ENCODE results near the gene LAPTM5. TPM values are rescaled to one million over a fixed set of nuclear protein-coding genes. Genes with fewer than 3 reads are reported as not detected.

The LAPTM5 gene
- total RNA-seq, 1 donor from 2014 or later, result not detected

DNA sequence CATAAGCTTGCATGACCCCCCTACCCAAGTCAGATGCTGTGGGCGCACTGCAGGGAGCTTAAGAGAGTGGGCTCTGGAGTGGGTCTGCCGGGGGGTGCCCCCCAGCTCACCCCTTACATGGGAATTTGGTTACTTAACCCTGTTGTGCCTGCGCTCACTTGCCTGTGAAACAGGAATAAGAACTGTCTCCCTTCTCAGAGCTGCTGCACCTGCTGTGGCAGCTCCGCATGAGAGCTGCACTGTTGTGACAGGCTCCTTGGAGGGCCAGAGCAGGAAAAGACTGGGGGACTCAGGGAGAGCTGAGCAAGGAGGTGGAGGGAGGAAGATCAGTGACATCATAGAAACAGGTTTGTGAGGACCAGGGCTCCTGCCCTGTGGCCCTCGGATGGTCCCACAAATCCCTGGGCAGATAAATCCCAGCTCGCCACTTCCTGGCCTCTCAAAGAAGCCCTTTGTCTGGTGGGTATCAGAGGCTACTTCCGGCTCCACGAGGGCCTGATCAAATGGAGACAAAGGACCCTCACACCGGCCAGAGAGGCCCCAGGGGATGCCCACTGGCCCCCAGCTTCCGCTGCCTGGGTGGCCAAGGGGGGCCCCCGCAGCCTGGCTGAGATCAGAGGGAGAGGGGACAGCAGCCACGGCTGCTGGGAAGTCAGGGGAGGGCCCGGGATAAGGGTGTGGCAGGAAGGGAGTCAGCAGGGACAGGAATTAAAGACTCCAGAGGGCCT lies 28.9 kb upstream of the LAPTM5 start:
- H3K4me2 ChIP-seq, result peak overlapping the region; percentile 63
- H3K79me2 ChIP-seq (ENCODE audit: low read depth), result no peaks in the 10 kb centered on the region
- peaks cover 17% of the 10 kb centered on the region for H3K27me3 Mint-ChIP-seq (ENCODE audit: insufficient read depth, low read depth)
- H2AFZ ChIP-seq (replicated peaks), result peak overlapping the region; percentile 94
- H3F3A ChIP-seq (ENCODE audit: low read depth), result peaks cover 17% of the 10 kb centered on the region
- no peaks in the 10 kb centered on the region for H3K9me3 ChIP-seq (ENCODE audit: low read depth)
- H3K4me3 Mint-ChIP-seq, result no peak overlapping the region
- H3K27me3 ChIP-seq, result no peaks in the 10 kb centered on the region
- no peak overlapping the region for H3K4me3 ChIP-seq
- H4K20me1 ChIP-seq (ENCODE audit: low read depth), result no peaks in the 10 kb centered on the region
- no peak overlapping the region for H3K9ac ChIP-seq
- DNase-seq (ENCODE audit: low spot score), result peak; percentile 59
- H3K27ac Mint-ChIP-seq, result peak overlapping the region; percentile 95
- no peaks in the 10 kb centered on the region for H3K36me3 Mint-ChIP-seq
- TF ChIP-seq EZH2 (IDR thresholded peaks at IDR 0.05) (no peak), EZH2phosphoT487 (IDR thresholded peaks at IDR 0.05) (no peak), CTCF (IDR thresholded peaks at IDR 0.05) (no peak)
- H3K27ac ChIP-seq, result no peak overlapping the region
- H3K9me3 Mint-ChIP-seq, result no peaks in the 10 kb centered on the region
- H3K4me1 Mint-ChIP-seq, result peaks cover 57% of the 10 kb centered on the region
- H3K36me3 ChIP-seq, result no peaks in the 10 kb centered on the region
- H3K4me1 ChIP-seq, result peaks cover 9% of the 10 kb centered on the region

DNA sequence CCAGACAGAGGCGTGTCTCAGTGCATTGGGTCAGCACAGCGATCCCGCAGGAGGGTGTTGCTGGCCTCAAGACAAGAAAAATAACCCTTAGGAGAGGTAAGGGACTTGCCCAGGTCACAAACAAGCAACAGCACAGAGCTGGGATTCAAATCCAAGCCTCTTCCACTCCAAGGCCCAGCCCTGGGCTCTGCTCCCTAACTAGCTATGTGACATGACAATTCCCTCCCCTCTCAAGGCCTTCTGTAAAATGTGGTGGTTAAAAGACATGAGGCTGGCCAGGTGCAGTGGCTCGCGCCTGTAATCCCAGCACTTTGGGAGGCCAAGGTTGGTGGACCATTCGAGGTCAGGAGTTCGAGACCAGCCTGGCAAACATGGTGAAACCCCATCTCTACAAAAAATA lies 28.1 kb upstream of the LAPTM5 start:
- H4K20me1 ChIP-seq (ENCODE audit: low read depth), result no peaks in the 10 kb centered on the region
- H3K9me3 ChIP-seq (ENCODE audit: low read depth), result no peaks in the 10 kb centered on the region
- H3K27ac Mint-ChIP-seq, result no peak overlapping the region
- no peak overlapping the region for H2AFZ ChIP-seq (replicated peaks)
- H3K36me3 Mint-ChIP-seq, result no peaks in the 10 kb centered on the region
- peaks cover 9% of the 10 kb centered on the region for H3K4me1 ChIP-seq
- H3K27me3 ChIP-seq, result no peaks in the 10 kb centered on the region
- H3K27ac ChIP-seq, result no peak overlapping the region
- peaks cover 54% of the 10 kb centered on the region for H3K4me1 Mint-ChIP-seq
- TF ChIP-seq EZH2phosphoT487 (IDR thresholded peaks at IDR 0.05), result no peak
- no peak for TF ChIP-seq EZH2 (IDR thresholded peaks at IDR 0.05)
- TF ChIP-seq CTCF (IDR thresholded peaks at IDR 0.05), result no peak
- peaks cover 17% of the 10 kb centered on the region for H3F3A ChIP-seq (ENCODE audit: low read depth)
- no peak overlapping the region for H3K4me3 ChIP-seq
- no peak overlapping the region for H3K4me2 ChIP-seq
- peaks cover 15% of the 10 kb centered on the region for H3K27me3 Mint-ChIP-seq (ENCODE audit: insufficient read depth, low read depth)
- H3K79me2 ChIP-seq (ENCODE audit: low read depth), result no peaks in the 10 kb centered on the region
- H3K4me3 Mint-ChIP-seq, result no peak overlapping the region
- no peak overlapping the region for H3K9ac ChIP-seq
- no peaks in the 10 kb centered on the region for H3K36me3 ChIP-seq
- no peak for DNase-seq (ENCODE audit: low spot score)
- H3K9me3 Mint-ChIP-seq, result no peaks in the 10 kb centered on the region

- Mint-ChIP-seq H3K9me3 (no peaks in the 10 kb centered on the region), H3K4me1 (peaks cover 53% of the 10 kb centered on the region), H3K4me3 (no peak overlapping the region), H3K27ac (peak overlapping the region; percentile 63), H3K27me3 (ENCODE audit: insufficient read depth, low read depth) (peaks cover 16% of the 10 kb centered on the region), H3K36me3 (no peaks in the 10 kb centered on the region)
- Histone ChIP-seq H3K27me3 (no peaks in the 10 kb centered on the region), H3K79me2 (ENCODE audit: low read depth) (no peaks in the 10 kb centered on the region), H2AFZ (replicated peaks) (no peak overlapping the region), H3K4me2 (no peak overlapping the region), H3K36me3 (no peaks in the 10 kb centered on the region), H3K27ac (no peak overlapping the region), H3K9me3 (ENCODE audit: low read depth) (no peaks in the 10 kb centered on the region), H4K20me1 (ENCODE audit: low read depth) (no peaks in the 10 kb centered on the region), H3F3A (ENCODE audit: low read depth) (peaks cover 17% of the 10 kb centered on the region), H3K4me1 (peaks cover 9% of the 10 kb centered on the region), H3K4me3 (no peak overlapping the region), H3K9ac (no peak overlapping the region)
- no peak for TF ChIP-seq EZH2phosphoT487 (IDR thresholded peaks at IDR 0.05)
- no peak for TF ChIP-seq CTCF (IDR thresholded peaks at IDR 0.05)
- TF ChIP-seq EZH2 (IDR thresholded peaks at IDR 0.05), result no peak
- no peak for DNase-seq (ENCODE audit: low spot score)
Observed at GRCh38 chr1:30785181-30785580, 27.6 kb upstream of the LAPTM5 start.

Data from neural progenitor cell (in vitro differentiated cells).